ENCODE measurements around the gene HOXD13.
A peak's percentile ranks its signal among the peaks of the same experiment; 100 is the strongest.

HOXD13 gene

DNA sequence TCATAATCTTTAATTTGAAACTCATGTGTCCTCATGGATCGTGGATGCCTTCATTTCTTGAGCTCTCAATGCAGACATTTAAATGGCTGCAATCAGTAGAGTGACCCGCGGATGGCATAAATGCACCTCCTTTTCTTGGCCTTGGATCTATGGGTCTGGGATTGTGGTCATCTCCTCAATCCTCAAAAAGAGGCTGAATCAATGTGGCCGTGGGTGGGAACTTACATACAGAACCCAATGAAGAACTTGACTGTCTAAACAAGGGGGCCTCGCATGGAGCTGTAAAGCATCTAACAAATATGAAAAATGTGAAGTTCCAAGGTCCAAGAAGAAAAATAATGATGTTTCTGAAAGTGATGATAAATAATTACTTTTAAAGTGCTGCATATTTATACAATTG, 2.9 kb downstream of the HOXD13 start:
- no peak for DNase-seq

DNA sequence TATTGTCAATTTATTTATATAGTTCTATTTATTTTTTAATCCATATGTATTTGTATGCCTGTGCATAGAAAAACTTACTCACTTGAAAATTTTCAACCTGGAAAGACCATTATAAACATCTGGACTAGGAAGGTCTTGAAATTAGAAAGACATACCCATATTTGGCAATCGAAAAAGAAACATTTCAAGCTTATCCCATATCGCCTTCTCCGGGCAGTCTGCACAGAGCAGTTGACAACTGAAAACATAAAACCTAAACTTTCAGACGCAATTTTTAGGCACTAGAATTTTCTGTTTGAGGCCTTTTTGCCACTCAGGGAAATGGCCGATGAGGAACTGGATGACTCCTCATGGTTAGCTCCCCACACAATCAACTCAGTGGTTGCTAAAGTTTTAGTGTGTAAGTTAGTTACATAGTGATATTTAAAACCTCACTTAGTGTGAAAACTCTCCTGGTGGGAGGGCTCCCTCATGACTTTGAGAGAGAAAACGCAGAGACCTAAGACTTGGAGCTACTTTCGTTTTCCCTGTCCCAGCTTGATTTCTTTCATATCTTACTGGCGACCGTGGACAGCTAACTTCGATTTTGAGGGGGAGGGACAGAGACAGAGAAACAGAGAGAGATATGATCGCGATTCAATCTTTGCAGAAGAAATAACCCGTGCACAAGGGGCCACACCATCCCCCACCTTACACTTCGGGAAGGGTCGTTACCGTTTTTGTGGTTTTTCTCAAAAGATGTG, 3.9 kb downstream of the HOXD13 start:
- no peak for DNase-seq

DNA sequence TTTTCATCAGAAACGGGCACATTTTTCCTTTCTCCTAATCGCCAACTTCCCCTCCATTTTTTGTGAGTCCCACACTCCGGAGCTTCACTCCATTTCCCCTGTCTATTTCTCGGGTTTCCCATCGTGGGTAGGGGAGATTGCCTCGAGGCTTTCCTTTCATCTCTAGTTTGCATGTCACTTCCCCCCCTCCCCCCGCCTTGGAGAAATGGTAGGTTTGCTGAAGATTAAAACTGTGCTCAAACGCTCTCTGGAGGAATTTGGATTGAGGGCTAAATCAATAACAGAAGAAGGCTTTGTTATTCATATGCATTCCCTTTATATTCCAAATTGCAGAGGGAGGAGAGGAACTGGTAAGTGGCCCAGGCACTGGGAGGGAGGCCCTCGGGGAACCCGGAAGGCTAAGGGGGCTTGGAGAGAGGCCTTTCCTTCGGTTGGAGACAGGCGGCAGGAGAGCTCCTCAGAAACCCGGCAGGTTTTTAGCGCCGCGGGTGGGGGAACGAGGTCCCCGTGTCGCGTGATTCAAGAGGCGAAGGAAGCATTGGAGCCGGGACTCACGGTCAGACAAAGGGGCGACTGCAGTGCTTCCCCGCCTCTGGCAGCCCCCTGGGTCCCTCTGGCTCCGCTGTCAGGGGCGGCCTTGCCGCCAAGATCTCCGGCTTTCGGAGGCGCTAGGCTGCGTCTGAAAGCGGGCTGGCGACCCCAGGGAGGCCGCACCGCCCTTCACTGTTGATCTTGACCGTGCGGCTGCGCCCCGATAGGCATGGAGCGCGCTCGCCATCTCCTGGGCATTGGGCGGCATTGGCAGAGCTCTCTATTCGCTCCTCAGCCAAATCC, 4.7 kb downstream of the HOXD13 start:
- peak; percentile 85 for DNase-seq

DNA sequence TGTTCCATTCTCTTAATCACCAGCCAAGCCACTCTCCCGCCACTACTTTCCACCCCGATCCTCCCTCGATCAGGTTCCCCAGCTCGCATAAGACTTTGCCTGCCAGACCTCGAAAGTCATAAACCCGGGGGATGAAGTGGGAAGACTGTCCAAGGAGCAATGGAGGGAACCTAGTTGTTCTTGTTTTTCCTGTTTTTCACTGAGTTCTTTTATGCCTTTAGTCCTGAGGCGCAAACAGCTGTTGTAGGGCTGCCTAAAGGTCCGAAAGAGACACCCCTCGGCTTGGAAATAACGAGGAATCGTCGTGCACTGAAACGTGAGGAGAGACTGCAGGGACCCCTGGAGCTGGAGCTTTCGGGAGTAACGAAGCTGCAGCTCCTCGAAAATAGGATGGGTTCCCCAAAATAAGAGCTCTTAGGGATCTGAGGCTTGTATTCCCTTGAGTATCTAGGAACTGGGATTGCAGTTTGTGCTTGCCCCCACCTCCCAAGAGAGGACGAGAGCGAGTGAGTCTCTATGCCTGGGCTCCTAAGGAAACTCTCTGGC, 5.4 kb downstream of the HOXD13 start:
- DNase-seq = no peak

DNA sequence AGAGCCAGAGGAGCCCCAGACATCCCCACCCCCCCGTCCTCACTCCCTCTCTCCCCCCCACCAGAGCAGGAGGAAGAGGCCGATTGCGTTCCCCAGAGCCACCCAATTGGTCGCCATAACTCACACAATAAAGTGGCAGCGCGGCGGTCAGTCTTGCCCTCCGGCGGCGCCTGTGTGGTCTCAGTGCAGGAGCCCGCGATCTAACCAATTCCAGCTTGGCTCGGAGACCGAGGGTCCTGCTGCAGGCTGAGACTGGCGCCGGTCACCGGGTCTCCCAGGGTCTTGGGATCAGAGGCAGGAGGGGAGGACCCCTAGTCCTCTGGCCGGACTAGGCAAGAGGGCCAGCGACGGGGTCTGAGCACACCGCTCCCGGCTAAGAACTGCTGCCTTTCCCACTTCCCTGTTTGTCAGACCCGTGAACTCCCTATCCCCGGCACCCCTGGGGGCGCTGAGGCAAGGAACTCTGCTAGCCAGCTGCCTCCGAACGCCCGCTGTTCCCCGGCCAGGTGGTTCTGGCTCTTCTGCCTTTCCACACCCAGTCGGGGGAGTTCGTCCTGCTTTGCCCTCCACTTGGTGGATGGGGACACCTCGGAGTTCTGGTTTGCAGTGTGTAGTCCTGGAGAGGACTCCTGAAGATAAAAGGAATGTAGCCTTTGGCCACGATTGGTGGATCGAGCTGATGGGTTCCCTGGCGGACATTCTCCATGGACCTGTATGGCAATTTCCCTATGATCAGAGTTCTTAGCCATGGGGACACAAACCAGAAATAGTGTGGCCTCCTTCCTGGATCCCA, 6.0 kb downstream of the HOXD13 start:
- DNase-seq = no peak

DNA sequence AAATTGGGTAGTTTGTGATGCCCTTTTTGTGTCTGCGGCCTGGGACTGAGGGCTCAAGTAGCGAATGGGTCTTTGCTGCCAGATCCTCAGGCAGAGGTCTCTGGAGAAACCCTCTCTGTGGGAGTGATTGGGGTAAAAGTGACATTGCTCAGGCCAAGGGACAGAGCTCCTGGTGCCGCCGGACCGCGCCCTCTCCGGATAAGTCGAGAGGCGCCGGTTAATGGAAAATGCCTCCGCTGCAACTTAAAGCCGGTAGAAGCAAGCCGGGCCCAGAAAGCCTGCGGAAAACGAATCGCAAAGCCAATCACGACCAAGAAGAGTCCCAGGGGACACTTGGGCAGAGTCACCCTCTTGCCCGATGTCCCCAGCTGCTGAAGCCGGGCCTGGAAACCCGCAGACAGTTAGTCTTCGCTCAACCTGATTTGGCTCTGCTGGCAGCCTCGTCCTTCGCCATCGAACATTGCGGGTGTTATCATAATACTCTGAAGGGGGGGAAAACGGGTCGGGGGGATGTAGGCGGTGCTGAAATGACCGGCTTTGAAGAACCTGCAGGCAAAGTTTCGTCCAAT, 6.7 kb downstream of the HOXD13 start:
- peak; percentile 52 for DNase-seq

DNA sequence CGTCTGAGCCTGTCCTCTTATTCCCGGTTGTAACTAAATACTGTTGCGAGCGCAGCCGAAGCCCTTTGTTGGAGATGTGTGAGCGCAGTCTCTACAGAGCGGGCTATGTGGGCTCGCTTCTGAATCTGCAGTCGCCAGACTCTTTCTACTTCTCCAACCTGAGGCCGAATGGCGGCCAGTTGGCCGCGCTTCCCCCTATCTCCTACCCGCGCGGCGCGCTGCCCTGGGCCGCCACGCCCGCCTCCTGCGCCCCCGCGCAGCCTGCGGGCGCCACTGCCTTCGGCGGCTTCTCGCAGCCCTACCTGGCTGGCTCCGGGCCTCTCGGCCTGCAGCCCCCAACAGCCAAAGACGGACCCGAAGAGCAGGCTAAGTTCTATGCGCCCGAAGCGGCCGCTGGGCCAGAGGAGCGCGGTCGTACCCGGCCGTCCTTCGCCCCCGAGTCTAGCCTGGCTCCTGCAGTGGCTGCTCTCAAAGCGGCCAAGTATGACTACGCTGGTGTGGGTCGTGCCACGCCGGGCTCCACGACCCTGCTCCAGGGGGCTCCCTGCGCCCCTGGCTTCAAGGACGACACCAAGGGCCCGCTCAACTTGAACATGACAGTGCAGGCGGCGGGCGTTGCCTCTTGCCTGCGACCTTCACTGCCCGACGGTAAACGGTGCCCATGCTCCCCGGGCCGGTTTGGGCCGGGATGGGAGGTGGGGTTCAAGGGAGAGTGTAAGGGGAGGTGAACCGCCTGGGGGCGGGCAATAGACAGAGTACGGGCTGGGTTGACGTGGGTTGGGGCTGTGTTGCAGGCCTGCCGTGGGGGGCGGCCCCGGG, 7.4 kb downstream of the HOXD13 start, which contains the start of gene HOXD12:
TSS of gene HOXD12 (plus strand) at position 68 of the 819 bp plus-strand sequence. CDS start at position 75, 7 bp downstream.
- DNase-seq = peak; percentile 56

DNA sequence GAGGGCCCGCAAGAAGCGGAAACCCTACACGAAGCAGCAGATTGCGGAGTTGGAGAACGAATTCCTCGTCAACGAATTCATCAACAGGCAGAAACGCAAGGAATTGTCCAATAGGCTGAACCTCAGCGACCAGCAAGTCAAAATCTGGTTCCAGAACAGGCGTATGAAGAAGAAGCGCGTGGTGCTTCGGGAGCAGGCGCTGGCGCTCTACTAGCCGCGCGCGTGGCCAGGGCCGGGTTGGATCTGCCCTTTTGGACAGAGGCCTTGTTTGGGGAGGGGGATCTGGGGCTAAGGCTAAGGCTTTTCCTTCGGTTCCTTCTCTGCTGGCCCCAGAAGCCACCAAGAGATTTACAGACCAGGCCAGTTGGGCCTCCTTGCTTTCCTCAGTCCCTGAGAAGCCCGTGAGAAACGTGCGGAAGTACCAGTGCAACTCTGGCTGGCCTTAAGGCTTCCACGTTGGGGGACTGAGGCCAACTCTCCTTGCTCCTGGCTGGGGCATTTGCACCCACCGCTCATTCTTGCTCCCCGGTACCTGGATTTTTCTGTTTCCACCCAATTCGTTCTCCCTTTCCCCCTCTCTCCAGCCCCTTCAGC, 8.1 kb downstream of the HOXD13 start:
- DNase-seq = peak; percentile 52

DNA sequence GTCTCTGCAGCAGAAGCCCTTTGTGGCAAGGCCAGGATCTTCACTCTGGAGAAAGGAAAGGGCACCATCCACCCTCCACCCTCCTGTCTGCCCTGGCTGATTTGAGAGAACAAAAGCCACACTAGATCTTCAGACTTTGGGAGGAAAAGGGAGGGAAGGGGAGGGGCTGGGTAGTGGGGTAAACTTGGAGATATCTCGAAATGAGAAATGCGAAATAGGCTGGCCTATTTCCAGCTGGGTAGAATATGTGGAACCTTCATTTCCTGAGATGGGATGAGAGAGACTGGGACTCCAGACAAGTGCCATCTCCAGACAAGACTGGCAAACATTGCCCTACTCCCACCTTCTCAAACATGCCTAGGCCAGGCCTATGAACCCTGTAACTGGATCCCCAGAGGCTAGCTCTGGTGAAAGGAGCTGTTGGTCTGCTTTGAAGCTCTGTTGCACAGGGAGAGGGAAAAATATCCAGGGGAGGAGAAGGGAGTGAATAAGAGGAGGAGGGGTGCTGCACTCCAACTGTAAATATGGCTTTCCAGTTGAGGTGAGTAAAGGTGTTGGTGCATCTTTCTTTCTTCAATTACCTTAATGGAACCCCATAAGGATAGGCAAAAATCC, 8.8 kb downstream of the HOXD13 start:
- DNase-seq = no peak

DNA sequence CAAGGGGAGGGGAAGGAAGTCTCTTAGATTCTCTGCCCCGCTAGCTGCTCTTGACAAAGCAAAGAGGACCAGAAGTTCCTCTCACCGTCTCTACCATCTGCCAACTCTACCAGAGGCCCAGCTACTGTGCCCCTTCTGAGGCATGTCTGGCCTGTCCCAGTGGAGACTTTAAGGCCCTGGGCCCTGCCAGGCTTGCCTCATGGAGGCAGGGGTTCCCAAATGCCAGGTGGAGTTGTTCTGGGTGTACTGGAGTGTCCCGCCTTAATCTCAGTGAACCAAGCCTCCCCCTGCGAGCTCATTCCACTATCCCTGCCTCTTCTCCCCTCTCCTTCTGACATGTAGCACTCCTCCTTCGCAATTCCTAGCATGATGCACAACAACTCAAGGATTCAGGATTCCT, 9.3 kb downstream of the HOXD13 start:
- DNase-seq = no peak

DNA sequence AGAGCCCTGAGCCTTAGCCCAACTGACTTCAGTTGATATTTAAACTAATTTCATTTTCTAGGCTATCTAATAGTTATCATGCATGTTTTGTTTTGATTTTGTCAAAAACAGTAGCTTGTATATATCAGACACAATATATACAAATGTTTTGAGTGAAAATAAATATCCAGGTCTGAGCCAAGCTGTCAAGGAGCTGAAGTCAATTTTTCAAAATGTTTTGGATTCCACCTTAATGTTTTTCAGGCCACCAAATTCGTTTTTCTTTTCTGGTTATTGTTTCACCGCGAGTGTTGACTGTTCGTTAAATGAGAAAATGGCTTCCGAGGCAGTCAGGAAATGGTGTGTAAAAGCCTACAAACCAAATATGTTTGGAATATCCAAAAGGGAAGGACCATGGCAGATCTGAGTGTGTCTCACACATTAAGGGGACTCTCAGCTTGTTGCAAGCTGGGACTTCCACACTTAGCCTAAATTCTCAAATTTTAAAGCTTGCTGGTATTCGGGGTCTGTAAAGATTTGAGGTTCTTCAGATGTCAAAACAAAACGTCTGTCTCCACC, 9.9 kb downstream of the HOXD13 start:
- DNase-seq = no peak

DNA sequence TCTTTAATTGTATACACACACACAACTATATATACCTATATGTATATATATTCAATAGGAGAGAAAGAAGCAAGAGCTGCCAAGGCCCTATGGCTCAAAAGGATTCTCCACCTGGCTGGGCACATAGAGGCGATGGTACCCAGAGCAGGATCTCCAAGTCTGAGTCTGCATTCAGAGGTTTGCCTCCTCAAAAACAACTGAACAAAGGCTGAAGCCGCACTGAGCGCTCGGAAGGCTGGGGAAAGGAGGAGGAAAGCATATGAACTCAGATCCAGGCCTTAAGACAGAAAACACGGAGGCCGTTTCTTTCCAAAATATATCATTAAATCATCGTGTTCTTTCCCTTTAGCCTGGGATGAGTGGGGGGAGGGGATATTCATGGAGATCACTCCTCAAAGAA, 10.7 kb downstream of the HOXD13 start:
- no peak for DNase-seq

DNA sequence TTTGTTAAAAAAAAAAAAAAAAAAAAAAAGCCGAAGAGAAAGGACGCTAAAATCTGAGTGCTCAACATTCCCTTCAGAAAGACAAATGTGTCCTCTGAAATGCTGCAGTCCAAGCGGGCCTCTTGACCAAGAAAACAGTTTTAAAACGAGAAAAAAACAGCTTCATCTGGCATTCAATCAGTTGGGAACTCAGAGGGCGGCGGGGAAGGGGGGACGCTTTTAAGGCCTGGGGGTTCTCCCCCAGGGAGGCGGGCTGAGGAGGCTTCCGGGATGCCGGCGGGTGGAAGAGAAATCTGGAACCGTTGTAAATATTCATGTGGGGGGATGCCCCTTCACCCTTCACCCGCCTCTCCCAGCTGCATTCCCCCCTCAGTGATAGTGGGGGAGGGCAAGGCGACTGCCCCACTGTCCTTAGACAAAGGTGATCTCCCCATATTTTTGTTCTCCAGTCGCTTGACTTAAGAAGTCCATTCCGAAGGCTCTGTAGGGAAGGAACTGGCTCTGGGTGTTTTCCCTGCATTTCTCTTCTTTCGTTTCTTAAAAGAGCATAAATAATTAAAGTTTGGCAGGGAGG, 11.3 kb downstream of the HOXD13 start:
- no peak for DNase-seq

DNA sequence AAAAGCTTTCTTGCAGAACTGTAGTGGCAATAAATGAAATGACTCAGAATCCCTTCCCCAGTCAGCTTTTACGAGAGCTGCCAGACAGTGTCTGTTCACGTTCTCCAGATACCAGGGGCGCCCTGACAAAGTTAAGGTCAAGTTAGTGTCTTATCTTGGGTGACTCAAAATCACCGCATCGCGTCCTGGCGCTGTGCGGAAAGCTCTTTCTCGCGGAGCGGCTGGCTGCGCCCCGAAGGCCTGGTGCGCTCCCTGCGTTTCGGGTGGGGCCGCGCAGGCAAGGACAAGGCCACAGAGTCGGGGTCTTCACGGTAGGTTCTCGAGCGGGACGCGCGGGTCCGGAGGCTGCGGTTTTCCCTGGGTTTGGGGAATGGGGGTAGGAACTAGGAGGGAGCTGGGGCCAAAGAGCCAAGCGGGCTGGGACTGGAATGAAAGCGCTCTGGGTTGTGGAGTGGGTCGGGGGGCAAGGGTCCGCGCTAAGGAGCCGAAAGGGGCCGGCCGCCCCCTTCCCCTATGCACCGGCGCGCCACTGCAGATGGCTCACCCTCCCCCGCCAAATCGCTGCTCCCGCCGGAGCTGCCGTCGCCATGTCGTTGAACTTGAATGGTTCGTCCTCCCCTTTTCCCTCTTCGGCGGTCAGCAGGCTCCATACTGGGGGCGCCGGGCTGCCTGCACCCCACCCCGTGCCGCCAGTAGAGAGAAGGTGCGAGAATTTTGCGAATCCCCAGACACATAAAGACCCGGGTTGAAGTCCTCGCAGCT, 12.0 kb downstream of the HOXD13 start:
- DNase-seq = no peak

DNA sequence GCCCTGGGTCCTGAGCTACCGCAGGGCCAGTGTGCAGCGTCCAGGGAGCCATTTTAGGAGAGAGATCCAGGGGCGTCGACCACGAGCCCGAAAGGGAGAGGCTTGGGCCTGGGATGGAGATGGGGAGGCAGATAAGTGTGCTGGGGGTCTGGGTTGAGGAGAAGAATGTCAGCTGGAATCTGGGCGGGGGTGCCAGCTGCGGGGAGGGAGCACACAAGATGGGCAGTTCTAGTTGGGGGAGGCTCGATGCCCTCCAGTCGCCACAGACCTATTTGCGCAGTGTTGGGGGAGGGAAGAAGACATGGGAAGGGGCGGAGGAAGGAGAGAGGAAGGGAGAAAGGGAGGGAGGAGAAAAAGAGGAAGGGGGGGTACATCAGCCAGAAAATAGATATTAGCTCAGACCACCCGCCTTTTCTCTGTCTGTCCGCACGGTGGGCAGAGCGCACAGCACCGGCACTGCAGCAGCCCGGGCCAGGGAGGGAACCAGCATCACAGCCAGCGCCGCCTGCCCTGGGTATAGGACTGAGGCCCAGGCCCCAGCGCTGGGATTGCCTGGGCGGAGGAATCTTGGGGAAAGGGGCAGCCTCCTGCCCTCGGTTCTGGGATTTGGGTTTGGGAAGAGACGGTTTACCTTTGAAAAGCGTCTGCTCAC, 12.7 kb downstream of the HOXD13 start:
- no peak for DNase-seq

DNA sequence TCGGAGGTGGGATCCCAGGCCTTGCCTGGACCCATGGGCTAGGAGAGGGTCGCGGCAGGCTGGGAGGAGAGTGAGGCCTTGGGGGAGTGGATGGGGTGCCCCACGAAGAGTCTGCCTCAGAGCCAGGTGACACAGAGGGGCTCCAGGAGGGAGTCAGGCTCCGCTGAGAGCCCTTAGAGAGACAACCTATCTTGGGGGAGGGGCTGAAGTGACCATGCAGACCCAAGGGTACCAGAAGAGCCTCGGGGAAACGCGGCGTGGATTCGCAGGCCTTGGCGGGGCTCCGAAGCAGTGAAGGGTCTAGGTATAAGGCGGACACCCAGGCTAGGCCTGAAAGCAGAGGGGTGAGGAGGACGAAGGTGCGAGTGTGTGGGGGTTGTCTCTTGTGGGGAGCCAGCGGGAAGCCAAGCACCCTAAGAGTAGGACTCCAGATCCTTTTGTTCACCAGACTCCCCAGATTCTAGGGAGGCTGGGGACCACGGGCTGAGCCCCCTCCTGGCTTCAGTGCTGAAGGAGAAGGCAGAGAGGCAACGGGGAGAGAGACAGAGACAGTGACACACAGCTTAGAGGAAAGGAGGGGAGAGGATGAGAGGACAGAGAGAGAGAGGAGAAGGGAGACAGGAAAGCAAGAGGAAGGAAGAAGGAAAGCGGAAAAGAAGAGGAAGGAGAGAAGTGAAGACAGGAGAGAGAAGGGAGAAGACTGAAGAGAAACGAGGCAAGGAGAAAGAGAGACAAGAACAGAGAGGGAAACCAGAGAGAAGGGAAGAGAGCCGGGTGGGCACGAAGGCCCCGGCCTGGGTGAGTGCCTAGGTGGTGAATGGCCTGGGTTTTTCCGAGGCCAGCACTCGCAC, 13.4 kb downstream of the HOXD13 start:
- no peak for DNase-seq

DNA sequence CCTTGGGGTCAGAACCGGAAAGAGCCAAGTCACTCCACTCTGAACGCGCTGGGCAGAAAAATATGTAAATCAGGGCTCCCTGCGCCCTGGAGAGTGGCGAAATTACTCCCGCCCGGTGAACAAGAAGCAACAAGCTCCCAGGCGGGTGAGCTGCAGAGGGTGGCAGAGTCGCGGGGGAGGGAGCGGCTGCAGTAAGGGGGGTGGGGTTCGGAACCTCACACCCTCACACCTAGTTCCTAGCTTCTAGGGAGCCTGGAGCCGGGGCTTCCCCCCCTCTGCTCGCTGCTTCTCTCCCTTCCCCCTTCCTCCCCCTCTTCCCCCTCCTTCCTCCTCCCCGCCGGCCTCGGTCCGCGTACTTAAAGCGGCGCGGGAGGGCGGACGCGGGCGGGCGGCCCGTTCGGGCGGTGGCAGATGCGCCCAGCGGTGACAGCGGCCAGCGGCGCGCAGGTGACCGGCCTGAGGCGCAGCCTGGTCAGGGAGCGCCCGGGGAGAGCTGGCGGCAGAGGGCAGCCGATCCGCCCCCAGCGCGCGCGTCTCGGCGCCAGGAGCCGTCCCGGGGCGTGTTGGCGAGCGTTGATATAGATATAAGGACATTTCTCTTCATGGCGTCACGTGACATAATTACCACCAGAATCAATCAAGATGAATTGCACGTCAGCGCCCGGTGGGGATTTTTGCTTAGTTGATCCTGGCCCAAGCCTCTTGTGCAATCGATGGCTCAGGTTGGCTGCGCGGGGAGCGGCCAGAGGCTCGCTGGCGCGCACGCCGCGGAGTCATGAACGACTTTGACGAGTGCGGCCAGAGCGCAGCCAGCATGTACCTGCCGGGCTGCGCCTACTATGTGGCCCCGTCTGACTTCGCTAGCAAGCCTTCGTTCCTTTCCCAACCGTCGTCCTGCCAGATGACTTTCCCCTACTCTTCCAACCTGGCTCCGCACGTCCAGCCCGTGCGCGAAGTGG, 14.3 kb downstream of the HOXD13 start, which contains the start of gene HOXD11:
TSS of gene HOXD11 (plus strand) at position 700 of the 959 bp plus-strand sequence. CDS start at position 776, 76 bp downstream.
- DNase-seq = no peak
